ENCODE results near the gene CRACR2A. TPM values are rescaled to one million over a fixed set of nuclear protein-coding genes. Genes with fewer than 3 reads are reported as not detected.
A peak's percentile ranks its signal among the peaks of the same experiment; 100 is the strongest.

The CRACR2A gene
- total and polyA plus RNA-seq, 10 of the 15 experiments (the other 5 are each of a cell fraction or from before 2014, with no cell fraction given), result 2.1 to 18.0 (median 13.2) TPM

GRCh38 chr12:3750616-3751015 lies 2.3 kb downstream of the CRACR2A start:
- intact Hi-C loops (cut with micrococcal nuclease; ENCODE audit: unreplicated experiment), result loop anchor here (5.0 kb wide), 1 partner anchor 122 kb away; the partner anchor contains the start of gene PARP11
- ChIA-PET SMC1A (ENCODE audit: uncharacterized antibody, unreplicated experiment) (interaction anchor here (2.0 kb wide), 1 partner anchor 10 kb away, joined by 7 read pairs; no protein-coding TSS in a partner anchor), POLR2A (no interaction called here), CTCF (interaction anchor here (0.6 to 1.4 kb wide), 2 partner anchors 27 to 156 kb away, joined by 3 read pairs; no protein-coding TSS in a partner anchor), RAD21 (ENCODE audit: unreplicated experiment) (no interaction called here)
- in situ Hi-C loops (cut with MboI), result no loop called here
- no TSS peak for BruUV-seq (replicated peaks)
- peaks cover 8% of the 10 kb centered on the region for H3K4me1 ChIP-seq (ENCODE audit: control insufficient read depth, insufficient read depth, low read length)
- ATAC-seq (no peak), FAIRE-seq (no peak), DNase-seq (ENCODE audit: low read depth, low spot score) (no peak)
- H2AFZ ChIP-seq (ENCODE audit: control insufficient read depth, low read depth, low read length), result no peak overlapping the region
- H3K9ac ChIP-seq (ENCODE audit: control insufficient read depth, insufficient read depth, low read length), result no peak overlapping the region
- H3K27me3 ChIP-seq (replicated peaks in 1 of 2; ENCODE audit: control insufficient read depth in 2 of 2, insufficient read depth in 2 of 2, low read length in 1 of 2), result no peaks in the 10 kb centered on the region
- no peak overlapping the region for H3K27ac ChIP-seq (ENCODE audit: control insufficient read depth, insufficient read depth)
- no peaks in the 10 kb centered on the region for H4K20me1 ChIP-seq (ENCODE audit: control insufficient read depth, insufficient read depth)
- WGBS (ENCODE audit: insufficient coverage, insufficient replicate concordance, low lambda C conversion rate, missing lambda C conversion rate), result 95% methylated on average over 3 of the region's 4 CpGs
- H3K36me3 ChIP-seq (ENCODE audit: control insufficient read depth in 2 of 2, insufficient read depth in 2 of 2, low read length in 1 of 2), result peaks cover 0 to 10% of the 10 kb centered on the region in 2 experiments; a peak in 1 of 4 replicates
- peaks cover 26% of the 10 kb centered on the region for H3K79me2 ChIP-seq (ENCODE audit: control insufficient read depth, insufficient read depth, low read length)
- 0 out of 2 replicates have a peak overlapping the region, but pooled peaks have one; percentile 80 for H3K4me3 ChIP-seq
- peaks cover 8% of the 10 kb centered on the region for H3K9me3 ChIP-seq (replicated peaks; ENCODE audit: control insufficient read depth, insufficient read depth, low read length)
- peak overlapping the region; percentile 4; the same call in 1 of the 2 replicates for H3K4me2 ChIP-seq (ENCODE audit: control insufficient read depth, insufficient read depth)
- TF ChIP-seq HDAC6 (IDR thresholded peaks at IDR 0.05; ENCODE audit: unreplicated experiment) (no peak), ATF2 (IDR thresholded peaks at IDR 0.05; ENCODE audit: low read length) (no peak), BACH1 (IDR thresholded peaks at IDR 0.05; ENCODE audit: borderline replicate concordance) (no peak), SMC3 (IDR thresholded peaks at IDR 0.05; ENCODE audit: borderline replicate concordance, low read length) (no peak), CUX1 (IDR thresholded peaks at IDR 0.05; ENCODE audit: insufficient replicate concordance, low read depth, low read length) (no peak), PAX8 (IDR thresholded peaks at IDR 0.05) (no peak), BCL11A (IDR thresholded peaks at IDR 0.05; ENCODE audit: low read depth, low read length) (no peak), RAD21 (IDR thresholded peaks at IDR 0.05; ENCODE audit: insufficient read depth, low read depth, low read length) (no peak), WRNIP1 (IDR thresholded peaks at IDR 0.05; ENCODE audit: borderline replicate concordance, low read depth, low read length) (no peak), CREM (IDR thresholded peaks at IDR 0.05; ENCODE audit: low read depth) (no peak), NRF1 (conservative IDR thresholded peaks at IDR 0.05; ENCODE audit: low read depth, low read length) (no peak), GABPA (IDR thresholded peaks at IDR 0.05; ENCODE audit: low read depth) (no peak), FOXK2 (IDR thresholded peaks at IDR 0.05) (no peak), CREB1 (IDR thresholded peaks at IDR 0.05; ENCODE audit: low read depth) (no peak)
- TF ChIP-seq, protein P1, sequence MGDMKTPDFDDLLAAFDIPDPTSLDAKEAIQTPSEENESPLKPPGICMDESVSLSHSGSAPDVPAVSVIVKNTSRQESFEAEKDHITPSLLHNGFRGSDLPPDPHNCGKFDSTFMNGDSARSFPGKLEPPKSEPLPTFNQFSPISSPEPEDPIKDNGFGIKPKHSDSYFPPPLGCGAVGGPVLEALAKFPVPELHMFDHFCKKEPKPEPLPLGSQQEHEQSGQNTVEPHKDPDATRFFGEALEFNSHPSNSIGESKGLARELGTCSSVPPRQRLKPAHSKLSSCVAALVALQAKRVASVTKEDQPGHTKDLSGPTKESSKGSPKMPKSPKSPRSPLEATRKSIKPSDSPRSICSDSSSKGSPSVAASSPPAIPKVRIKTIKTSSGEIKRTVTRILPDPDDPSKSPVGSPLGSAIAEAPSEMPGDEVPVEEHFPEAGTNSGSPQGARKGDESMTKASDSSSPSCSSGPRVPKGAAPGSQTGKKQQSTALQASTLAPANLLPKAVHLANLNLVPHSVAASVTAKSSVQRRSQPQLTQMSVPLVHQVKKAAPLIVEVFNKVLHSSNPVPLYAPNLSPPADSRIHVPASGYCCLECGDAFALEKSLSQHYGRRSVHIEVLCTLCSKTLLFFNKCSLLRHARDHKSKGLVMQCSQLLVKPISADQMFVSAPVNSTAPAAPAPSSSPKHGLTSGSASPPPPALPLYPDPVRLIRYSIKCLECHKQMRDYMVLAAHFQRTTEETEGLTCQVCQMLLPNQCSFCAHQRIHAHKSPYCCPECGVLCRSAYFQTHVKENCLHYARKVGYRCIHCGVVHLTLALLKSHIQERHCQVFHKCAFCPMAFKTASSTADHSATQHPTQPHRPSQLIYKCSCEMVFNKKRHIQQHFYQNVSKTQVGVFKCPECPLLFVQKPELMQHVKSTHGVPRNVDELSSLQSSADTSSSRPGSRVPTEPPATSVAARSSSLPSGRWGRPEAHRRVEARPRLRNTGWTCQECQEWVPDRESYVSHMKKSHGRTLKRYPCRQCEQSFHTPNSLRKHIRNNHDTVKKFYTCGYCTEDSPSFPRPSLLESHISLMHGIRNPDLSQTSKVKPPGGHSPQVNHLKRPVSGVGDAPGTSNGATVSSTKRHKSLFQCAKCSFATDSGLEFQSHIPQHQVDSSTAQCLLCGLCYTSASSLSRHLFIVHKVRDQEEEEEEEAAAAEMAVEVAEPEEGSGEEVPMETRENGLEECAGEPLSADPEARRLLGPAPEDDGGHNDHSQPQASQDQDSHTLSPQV (IDR thresholded peaks at IDR 0.05), result no peak

Data from GM12878 (cell line).